ENCODE measurements around the gene MTTP. TPM values are rescaled to one million over a fixed set of nuclear protein-coding genes. Genes with fewer than 3 reads are reported as not detected.

MTTP gene
- polyA plus RNA-seq, 1 donor (not counting 4 experiments of a cell fraction or from before 2014, with no cell fraction given): 0.05 TPM

- dilution Hi-C loops (cut with MboI; ENCODE audit: extremely low pct_ligation_motif_present, low sequenced_read_pairs): no loop called here
- peak within 1 kb of the TSS; percentile 91 for H2AFZ ChIP-seq (ENCODE audit: control insufficient read depth, low read length)
- H3K4me1 ChIP-seq (ENCODE audit: control insufficient read depth, extremely low read depth, insufficient read depth, low read length): no peaks in the 10 kb centered on the region
- peak within 1 kb of the TSS; percentile 87 for H3K9ac ChIP-seq (ENCODE audit: control insufficient read depth, extremely low read depth, insufficient read depth, low read length)
- H4K20me1 ChIP-seq (ENCODE audit: control insufficient read depth, extremely low read depth, insufficient read depth, low read length): no peaks in the 10 kb centered on the region
- peak; percentile 77 for FAIRE-seq
- no peaks in the 10 kb centered on the region for H3K9me1 ChIP-seq (ENCODE audit: control insufficient read depth, extremely low read depth, insufficient read depth, low read length)
- TF ChIP-seq EZH2 (IDR thresholded peaks at IDR 0.05; ENCODE audit: low read length) (no peak), CTCF (optimal IDR thresholded peaks at IDR 0.05 in 1 of 3, IDR thresholded peaks at IDR 0.05 in 1 of 3, conservative IDR thresholded peaks at IDR 0.05 in 1 of 3; ENCODE audit: extremely low read depth in 1 of 3, insufficient read depth in 2 of 3, low read length in 3 of 3) (no peak)
- no peaks in the 10 kb centered on the region for H3K79me2 ChIP-seq (ENCODE audit: control insufficient read depth, insufficient read depth, low read length)
- no peaks in the 10 kb centered on the region for H3K27me3 ChIP-seq (ENCODE audit: control insufficient read depth, extremely low read depth, insufficient read depth, low read length)
- peak within 1 kb of the TSS; percentile 95 for H3K27ac ChIP-seq (ENCODE audit: control insufficient read depth, insufficient read depth, low read length)
- DNase-seq (ENCODE audit: low read depth, low spot score): peak; percentile 40
- H3K4me2 ChIP-seq (ENCODE audit: control insufficient read depth, extremely low read depth, insufficient read depth, low read depth, low read length): peak within 1 kb of the TSS; percentile 86
- no peaks in the 10 kb centered on the region for H3K9me3 ChIP-seq (ENCODE audit: control insufficient read depth, low read depth, low read length)
- H3K36me3 ChIP-seq (ENCODE audit: control insufficient read depth in 2 of 2, extremely low read depth in 1 of 2, insufficient read depth in 2 of 2, low read length in 2 of 2): no peaks in the 10 kb centered on the region
- H3K4me3 ChIP-seq (ENCODE audit: control insufficient read depth in 2 of 3, extremely low read depth in 1 of 3, insufficient read depth in 2 of 3, low read depth in 1 of 3, low read length in 3 of 3): peak within 1 kb of the TSS; percentile 59 to 86 (median 82)
Measured at GRCh38 chr4:99563310-99564186, 11.1 kb upstream of the MTTP start, which contains the start of gene TRMT10A. TSS of gene TRMT10A (minus strand) at chr4:99564039. CDS start at chr4:99559338, 4,701 bp downstream.

DNA sequence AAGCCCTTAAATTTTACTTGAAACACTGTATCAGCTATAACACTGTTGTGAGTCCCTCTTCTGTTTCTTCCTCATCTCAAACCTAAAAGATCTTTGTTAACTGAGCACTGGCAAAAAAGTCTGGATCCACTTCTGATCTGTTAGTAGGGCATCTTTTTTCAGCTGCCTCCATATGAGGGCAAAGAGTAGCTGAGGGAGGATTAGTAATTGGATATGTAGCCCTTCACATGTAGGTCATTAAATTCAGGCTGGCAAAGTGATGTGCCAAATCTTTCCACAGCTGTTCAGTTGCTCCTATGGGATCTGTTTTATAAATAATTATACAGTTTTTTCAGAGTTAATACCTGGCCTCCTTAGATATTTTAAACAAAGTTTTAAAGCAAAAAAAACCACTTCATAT lies 9.7 kb upstream of the MTTP start:
- Histone ChIP-seq H3K9me3 (ENCODE audit: control insufficient read depth, low read depth, low read length) (no peaks in the 10 kb centered on the region), H3K4me2 (ENCODE audit: control insufficient read depth, extremely low read depth, insufficient read depth, low read depth, low read length) (no peak overlapping the region), H2AFZ (ENCODE audit: control insufficient read depth, low read length) (peak overlapping the region; percentile 80), H3K36me3 (ENCODE audit: control insufficient read depth in 2 of 2, extremely low read depth in 1 of 2, insufficient read depth in 2 of 2, low read length in 2 of 2) (no peaks in the 10 kb centered on the region), H3K9ac (ENCODE audit: control insufficient read depth, extremely low read depth, insufficient read depth, low read length) (no peak overlapping the region), H3K27ac (ENCODE audit: control insufficient read depth, insufficient read depth, low read length) (no peak overlapping the region), H3K79me2 (ENCODE audit: control insufficient read depth, insufficient read depth, low read length) (no peaks in the 10 kb centered on the region), H3K4me3 (ENCODE audit: control insufficient read depth in 2 of 3, extremely low read depth in 1 of 3, insufficient read depth in 2 of 3, low read depth in 1 of 3, low read length in 3 of 3) (no peak overlapping the region), H3K27me3 (ENCODE audit: control insufficient read depth, extremely low read depth, insufficient read depth, low read length) (no peaks in the 10 kb centered on the region), H4K20me1 (ENCODE audit: control insufficient read depth, extremely low read depth, insufficient read depth, low read length) (no peaks in the 10 kb centered on the region), H3K4me1 (ENCODE audit: control insufficient read depth, extremely low read depth, insufficient read depth, low read length) (no peaks in the 10 kb centered on the region), H3K9me1 (ENCODE audit: control insufficient read depth, extremely low read depth, insufficient read depth, low read length) (no peaks in the 10 kb centered on the region)
- no peak for DNase-seq (ENCODE audit: low read depth, low spot score)
- FAIRE-seq: no peak
- TF ChIP-seq CTCF (optimal IDR thresholded peaks at IDR 0.05 in 1 of 3, IDR thresholded peaks at IDR 0.05 in 1 of 3, conservative IDR thresholded peaks at IDR 0.05 in 1 of 3; ENCODE audit: extremely low read depth in 1 of 3, insufficient read depth in 2 of 3, low read length in 3 of 3) (no peak), EZH2 (IDR thresholded peaks at IDR 0.05; ENCODE audit: low read length) (no peak)
- dilution Hi-C loops (cut with MboI; ENCODE audit: extremely low pct_ligation_motif_present, low sequenced_read_pairs): no loop called here

All from keratinocyte (primary cell).